GM19397 (cell line): ENCODE data around the gene SETSIP.
"Not testable (repeated sequence)": the region's sequence is repeated elsewhere in the genome, so short reads cannot be mapped to it uniquely, and the experiment has no call there.

Experiments used
- ATAC-seq: cut with Tn5 transposase; IDR thresholded peaks from one replicate; pipeline ENCODE4 v1.9.1; 2021; ENCODE audit warnings: mild to moderate bottlenecking, moderate library complexity; ENCODE audit not compliant: unreplicated experiment

SETSIP gene, protein sequence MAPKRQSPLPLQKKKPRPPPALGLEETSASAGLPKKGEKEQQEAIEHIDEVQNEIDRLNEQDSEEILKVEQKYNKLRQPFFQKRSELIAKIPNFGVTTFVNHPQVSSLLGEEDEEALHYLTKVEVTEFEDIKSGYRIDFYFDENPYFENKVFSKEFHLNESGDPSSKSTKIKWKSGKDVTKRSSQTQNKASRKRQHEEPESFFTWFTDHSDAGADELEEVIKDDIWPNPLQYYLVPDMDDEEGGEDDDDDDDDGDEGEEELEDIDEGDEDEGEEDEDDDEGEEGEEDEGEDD

DNA sequence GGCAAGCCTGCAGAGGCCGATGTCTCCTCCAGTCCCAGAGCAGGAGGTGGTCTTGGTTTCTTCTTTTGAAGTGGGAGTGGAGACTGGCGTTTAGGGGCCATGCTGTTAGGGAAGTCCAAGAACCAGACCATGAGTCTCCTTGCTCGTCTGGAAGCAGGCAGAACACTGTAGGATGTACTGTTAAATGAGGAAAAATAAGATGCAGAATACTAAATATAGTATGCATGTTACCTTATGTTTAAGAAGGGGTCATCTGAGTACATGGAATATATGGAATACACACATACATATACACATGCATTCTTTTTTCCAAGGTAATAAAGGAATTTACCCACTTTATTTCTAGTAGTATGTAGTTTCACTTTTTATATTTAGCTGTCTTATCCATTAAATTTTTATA lies at the start of gene SETSIP:
TSS of gene SETSIP (minus strand) at position 101 of the 400 bp plus-strand sequence. CDS start at position 101, 0 bp downstream.
- ATAC-seq, result no peak

DNA sequence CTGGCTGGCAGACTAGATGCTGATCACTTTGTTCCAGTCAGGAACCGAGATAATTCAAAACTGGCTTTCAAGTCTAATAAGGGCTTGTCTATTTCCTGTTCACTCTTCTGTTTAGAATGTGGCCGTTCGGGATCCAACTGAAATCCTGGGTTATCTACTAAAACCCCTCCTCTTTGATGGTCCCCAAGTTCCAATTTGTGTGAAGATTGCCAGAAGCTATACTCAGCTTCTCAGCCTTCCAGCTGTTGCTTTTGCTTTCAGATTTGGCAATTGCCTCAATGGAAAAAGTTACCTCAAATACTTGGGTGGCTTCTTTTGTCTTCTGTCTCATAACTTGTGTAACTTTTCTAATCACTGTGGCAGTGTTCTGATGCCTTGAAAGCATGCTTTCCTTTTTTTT lies 48.7 kb upstream of the SETSIP start:
- ATAC-seq, result no peak

DNA sequence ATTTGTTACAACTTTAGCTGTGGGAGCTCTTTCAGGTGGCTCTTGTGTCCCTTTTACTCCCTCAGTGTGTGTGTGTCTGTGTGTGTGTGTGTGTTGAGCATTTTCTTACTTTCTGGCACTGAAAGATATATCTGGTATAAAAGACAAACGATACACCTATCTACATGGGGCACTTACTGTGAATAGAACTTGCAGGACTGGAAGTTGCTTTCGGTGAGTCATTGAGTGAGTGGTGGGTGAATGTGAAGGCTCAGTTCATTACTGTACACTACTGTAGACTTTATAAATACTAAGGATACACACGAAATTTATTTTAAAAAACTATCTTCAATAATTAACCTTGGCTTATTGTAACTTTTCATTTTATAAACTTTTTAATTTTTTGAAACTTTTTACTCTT lies 43.6 kb upstream of the SETSIP start:
- ATAC-seq, result no peak

DNA sequence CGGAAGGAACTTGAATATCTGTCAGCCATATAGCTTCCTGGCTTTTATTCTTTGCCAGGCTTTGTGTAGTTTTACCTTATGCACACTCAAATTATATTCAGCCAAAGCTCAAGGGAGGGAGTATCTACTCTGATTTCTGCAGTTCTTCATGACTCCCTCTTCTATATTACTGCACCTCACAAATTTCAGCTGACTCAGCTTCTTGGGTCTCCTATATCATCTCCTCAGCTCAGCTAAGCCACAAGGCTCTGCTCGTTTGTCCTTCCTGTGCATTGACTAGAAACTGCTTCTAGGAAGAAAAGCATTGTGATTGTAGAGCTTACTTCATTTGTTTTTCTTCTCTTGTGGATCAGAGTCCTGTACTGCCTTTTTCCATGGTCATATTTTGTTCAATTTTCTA lies 42.3 kb upstream of the SETSIP start:
- ATAC-seq, result no peak

DNA sequence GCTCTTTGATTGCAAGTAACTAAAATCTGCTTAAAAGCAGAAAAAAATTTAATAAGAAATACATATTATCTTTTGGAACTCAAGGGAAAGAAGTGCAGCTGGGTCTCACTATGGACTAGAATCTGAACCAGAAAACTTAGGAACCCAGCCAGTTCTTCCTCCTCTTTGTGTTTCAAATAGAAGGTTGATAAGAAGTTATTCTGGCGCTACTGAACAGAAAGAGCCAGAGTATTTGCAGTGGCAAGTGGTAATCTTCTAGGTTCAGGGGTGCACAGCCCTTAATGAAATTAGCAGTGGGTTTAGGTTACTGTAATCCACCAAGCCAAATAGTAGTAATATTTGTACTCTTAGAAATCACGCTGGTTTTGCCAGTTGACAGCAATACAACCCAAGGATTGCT lies 33.4 kb upstream of the SETSIP start:
- no peak for ATAC-seq

DNA sequence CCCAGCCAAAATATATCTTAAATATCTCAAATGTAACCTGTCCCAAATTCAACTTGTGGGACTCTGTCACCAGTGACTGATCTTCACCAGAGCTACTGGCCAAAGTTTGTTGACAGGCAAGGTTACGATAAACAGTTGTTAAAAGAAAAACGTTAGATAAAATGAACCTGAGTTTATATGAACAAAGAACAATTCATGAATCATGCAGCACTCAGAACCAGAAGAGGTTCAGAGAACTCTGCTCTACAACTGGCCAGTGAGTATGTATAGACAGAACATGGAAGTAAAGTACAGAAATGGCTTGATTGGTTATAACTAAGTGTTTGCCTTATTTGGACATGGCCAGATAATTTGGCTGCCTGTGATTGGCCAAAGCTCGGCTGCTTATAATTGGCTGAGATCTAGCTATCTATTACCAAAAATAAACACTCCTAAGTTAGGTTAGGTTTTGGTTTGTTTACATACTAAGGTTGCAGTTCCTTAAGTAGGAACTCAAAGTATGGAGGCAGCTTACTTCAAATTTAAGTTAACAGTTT lies 30.4 kb upstream of the SETSIP start:
- ATAC-seq, result no peak

DNA sequence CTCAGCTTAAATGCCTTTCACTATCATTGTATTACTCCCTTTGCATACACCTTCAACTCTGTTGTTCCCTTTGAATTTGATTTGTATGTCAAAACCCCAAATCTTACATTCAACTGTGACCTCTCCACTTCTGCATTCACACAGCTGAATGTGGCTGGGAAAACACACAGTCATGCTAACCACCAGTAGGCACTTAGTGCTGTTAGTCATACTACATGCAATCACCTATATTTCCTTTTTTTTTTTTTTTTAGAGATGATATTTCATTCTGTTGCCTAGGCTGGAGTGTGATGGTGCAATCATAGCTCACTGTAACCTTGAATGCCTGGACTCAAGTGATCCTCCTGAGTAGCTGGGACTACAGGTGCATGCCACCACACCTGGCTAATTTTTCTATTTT lies 21.1 kb upstream of the SETSIP start:
- no peak for ATAC-seq

DNA sequence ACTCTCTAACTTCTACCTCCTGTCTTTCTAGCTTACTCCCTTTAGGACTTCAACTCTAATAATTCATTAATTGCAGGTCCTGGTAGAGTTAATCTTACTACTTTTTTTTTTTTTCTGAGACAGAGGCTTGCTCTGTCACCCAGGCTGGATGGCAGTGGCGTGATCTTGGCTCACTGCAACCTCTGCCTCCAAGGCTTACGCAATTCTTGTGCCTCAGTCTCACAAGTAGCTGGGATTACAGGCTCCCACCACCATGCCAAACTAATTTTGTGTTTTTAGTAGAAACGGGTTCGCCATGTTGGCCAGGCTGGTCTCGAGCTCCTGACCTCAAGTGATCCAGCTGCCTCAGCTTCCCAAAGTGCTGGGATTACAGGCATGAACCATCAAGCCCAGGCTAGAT lies 20.7 kb upstream of the SETSIP start:
- no peak for ATAC-seq

DNA sequence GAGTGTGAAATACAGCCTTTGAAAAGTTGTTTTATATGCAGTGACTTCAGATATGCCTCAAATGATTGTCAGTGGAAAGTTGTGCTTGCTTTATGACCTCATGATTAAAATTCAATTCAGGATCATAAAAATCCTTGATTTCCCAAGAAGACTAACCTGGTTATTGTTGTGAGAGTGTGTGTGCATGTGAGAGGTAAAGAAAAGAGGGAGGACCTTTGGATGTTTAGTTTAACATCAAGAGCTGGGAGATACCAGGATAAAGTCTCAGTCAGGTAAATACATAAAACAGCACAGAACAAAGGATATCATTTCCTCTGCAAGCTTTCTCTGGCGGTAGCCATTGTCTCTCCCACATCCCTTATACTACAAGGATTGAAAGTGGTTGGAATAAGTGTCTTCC lies 19.4 kb upstream of the SETSIP start:
- ATAC-seq, result no peak

DNA sequence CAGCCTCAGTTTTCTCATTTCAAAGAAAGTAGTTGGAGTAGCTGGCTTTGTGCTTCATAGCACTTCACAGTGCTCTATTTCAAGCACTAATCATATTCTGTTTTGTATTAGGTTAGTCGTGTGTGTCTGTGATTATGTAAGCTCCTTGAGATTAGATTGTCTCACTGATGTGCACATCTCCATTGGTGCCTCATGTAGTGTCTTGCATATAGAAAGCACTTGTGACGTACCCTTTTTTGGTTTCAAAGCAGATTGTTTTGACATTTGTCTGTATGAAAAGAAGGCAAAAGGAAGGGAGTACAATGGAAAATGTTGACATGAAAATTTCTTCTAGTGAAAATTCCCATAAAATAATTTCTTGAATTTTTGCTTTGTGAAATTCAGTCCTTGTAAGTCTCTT lies 18.9 kb upstream of the SETSIP start:
- no peak for ATAC-seq

DNA sequence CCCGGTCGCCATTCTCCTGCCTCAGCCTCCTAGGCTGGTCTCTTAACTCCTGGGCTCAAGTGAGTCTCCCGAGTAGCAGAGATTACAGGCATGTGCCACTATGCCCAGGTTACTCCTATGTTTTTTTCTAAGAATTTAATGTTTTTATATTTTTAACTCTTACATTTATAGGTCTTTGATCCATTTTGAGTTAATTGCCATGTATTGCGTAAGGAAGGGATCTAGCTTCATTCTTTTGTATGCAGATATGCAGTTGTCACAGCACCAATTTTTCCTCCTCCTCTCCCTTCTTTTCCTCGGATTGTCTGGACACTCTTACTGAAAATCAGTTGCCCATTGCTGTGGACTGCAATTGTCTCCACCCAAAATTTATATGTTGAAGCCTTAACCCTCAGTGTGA lies 16.4 kb upstream of the SETSIP start:
- ATAC-seq, result no peak

DNA sequence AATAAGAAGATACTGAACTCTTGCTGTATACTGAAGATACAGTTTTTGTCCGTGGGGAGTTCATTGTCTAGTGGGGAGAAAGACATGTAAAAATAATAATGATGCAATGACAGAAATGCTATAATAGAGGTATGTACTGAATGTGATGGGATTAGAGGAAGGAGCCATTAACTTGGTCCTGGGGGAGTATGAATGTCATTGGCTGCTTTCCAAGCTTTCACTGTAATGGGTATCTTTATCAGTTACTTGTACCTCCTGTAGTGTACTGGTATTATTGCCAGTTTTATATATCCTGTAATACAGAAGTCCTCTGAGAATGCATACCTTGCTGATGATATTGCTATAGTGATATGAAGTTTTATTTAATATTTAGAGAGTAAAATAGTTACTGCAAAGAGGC lies 12.3 kb upstream of the SETSIP start:
- no peak for ATAC-seq

DNA sequence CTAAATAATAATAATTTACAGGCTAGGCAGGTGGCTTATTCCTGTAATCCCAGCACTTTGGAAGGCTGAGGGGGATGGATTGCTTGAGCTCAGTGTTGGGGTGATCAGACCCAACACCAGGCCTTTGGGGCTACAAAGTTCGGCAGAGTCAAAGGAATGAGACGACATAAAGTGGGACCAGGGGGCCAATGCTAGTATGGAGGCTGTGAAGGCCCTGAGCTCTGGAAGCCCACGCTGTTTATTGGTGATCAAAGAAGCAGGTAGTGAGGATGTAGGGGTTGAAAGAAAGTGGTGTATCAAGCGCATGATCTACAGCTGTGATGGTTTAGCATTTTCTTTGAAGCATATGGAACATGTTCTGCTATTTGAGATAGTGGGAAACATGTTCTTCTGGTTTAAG lies 10.5 kb upstream of the SETSIP start:
- ATAC-seq, result no peak

DNA sequence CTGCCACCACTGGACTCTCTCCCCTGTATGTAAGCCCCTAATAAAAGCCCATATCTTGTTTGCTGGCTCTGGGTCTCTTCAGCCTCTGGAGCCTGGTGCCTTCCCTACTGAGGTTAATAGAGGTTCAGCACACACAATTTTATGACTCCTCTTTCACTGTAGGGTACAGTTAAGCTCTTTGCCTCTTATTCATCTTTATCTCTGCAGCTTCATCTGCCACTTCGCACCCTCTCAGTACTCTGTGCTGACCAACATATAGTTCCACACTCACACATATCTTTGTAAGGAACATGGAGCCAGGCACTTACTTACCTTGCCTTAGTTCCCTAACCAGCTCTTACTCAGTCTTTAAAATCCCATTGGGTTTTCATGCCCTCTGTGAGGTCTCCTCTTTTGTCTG lies 9.4 kb upstream of the SETSIP start:
- no peak for ATAC-seq

DNA sequence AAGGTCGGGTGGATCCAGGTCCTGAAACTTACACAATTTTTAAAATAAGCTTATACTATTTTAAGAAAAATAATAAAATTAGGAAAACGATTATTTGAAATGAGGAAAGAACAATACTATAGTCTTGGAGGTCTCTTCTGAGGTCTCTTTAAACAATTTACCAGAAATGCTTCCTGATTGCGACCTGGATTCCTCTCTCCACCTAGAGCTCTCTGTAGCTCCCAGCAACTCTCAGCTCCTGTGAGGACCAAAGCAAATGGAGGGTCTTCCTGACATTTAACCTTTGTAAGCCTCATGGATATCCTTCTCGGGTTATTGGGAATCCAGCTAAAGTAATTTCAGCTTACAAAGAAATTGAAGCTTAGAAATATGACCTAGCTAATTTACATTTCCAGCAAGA lies 5.8 kb upstream of the SETSIP start:
- ATAC-seq, result no peak

DNA sequence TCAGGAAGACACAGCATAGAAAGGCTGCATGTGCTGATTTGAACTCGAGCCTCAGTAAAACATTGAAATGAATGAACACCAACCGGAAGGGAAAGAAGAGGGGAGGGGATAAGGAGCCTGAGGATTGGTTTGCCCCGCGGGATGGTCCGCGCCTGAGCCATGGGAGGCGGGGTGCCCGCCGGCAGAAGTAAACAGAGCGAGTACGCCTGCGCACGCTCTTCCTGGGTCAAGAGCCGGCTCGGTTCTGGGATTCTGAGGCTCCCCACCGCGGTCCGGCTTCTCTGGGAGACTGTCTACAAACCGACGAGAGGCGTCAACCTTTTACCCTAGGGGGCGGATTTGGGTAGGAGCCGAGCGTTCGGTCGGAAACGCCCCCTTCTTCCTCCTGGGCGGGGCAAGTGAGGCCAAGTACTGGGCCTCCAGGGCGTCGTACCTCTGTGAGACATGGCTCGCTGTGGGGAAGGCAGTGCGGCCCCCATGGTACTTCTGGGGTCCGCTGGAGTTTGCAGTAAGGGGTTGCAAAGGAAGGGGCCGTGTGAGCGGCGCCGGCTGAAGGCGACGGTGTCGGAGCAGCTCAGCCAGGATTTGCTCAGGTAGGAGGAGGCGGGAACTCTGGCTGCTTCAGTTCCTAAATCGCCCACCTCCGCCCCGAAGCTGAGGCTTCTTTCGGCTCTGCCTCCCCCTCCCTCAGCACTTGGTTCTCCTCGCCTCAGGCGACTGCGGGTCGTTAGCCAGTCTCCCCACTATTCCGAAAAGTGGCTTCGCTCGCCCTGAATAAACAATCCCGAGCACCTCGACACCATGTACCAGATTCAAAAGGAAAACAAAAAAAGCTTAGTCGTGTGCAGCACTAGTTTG lies 5.1 kb upstream of the SETSIP start, which contains the start of gene BTBD8:
TSS of gene BTBD8 (plus strand) at position 218 of the 858 bp plus-strand sequence. CDS start at position 445, 227 bp downstream.
- peak; percentile 97 for ATAC-seq

DNA sequence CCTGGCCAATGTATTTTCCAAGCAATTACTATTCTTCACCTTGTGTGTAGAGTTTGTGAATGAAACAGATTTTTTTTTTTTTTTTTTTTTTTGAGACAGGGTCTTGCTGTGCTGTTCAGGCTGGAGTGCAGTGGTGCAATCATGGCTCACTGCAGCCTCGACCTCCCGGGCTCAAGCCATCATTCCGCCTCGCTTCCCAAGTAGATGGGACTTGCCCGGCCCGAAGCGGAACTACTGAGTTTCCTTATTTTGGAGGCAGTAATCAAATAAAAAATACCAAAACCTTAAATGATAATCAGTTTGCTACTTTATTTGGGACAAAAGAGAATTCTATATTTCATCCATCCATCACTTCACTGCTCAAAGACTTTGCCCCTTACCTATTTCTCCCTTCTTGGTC lies 4.2 kb upstream of the SETSIP start:
- ATAC-seq, result no peak

DNA sequence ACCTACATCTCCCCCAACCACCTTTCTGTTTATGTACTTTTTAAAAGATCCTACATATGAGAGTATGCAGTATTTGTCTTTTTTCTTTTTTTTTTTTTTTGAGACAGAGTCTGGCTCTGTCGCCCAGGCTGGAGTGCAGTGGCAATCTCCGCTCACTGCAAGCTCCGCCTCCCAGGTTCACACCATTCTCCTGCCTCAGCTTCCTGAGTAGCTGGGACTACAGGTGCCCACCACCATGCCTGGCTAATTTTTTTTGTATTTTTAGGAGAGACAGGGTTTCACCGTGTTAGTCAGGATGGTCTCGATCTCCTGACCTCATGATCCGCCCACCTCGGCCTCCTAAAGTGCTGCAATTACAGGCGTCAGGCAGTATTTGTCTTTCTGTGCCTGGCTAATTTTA lies 2.9 kb upstream of the SETSIP start:
- not testable (repeated sequence) for ATAC-seq

DNA sequence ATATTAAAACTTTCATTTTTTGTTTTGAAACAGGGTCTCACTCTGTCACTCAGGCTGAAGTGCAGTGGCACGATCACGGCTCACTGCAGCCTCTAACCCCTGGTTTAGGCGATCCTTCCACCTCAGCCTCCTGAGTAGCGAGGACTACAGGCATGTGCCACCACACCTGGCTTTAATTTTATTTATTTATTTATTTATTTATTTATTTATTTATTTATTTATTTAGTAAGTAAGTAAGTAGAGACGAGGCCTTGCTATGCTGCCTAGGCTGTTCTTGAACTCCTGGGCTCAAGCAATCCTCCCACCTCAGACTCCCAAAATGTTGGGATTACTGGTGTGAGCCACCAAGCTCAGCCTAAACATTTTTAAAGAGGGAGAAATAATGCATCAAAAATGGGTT lies 1.2 kb upstream of the SETSIP start:
- no peak for ATAC-seq

DNA sequence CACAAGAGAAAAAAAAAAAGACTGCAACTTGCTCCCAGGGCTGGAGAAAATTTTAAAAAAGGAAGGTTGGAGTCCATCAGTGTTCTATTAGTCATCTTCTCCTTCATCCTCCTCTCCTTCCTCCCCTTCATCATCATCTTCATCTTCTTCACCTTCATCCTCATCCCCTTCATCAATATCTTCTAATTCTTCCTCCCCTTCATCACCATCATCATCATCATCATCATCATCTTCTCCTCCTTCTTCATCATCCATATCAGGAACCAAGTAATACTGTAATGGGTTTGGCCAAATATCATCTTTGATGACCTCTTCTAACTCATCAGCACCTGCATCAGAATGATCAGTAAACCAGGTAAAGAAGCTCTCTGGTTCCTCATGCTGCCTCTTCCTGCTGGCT lies 765 bp downstream of the SETSIP start:
- not testable (repeated sequence) for ATAC-seq

DNA sequence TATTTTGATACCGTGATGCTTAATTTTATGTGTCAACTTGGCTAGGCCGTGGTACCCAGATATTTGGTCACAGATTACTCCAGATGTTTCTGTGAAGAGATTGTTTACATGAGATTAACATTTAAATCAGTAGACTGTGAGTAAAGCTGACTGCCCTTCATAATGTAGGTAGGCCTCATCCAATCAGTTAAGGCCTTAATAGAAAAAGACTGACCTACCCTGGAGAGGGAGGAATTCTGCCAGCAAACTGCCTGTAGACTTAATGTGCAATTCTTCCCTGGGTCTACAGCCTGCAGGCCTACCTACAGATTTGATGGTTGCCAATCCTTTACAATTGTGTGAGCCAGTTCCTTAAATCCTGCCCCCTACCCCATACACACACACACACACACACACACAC lies 4.3 kb downstream of the SETSIP start:
- no peak for ATAC-seq

DNA sequence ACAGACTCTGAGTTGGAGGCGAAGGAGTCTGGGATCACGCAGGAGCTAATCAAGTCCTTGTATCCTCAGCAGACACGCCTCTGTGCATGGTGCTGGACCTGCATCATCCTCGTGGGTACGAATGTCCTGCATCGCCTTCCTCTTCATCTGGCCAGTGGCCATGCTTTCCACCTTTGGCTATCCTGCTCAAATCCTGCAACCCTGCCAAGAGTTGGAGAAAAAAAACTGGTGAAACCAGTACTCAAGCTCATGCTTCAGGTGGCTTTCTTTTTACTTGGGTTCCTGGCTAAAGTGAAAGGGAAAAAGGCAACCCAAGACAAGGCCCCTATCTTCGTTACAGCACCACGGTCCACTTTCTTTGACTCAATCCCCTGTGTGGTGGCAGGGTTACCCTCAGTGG lies 8.9 kb downstream of the SETSIP start:
- no peak for ATAC-seq
